ENCODE data around the gene RGL1. TPM values are rescaled to one million over a fixed set of nuclear protein-coding genes. Genes with fewer than 3 reads are reported as not detected.

Gene RGL1
- total RNA-seq, 1 donor from 2014 or later = 23.1 TPM

GRCh38 chr1:183886083-183886828 is 81.3 kb downstream of the RGL1 start:
- DNase-seq (ENCODE audit: low spot score in 2 of 2) = no peak
- Histone ChIP-seq H3K27ac (no peak overlapping the region), H3K27me3 (no peaks in the 10 kb centered on the region), H3K4me3 (no peak overlapping the region), H3K9me3 (no peaks in the 10 kb centered on the region), H3K4me1 (peaks cover 4 to 16% of the 10 kb centered on the region in 2 donors), H3K36me3 (peaks cover 3 to 12% of the 10 kb centered on the region in 2 donors)
- TF ChIP-seq, protein P1, sequence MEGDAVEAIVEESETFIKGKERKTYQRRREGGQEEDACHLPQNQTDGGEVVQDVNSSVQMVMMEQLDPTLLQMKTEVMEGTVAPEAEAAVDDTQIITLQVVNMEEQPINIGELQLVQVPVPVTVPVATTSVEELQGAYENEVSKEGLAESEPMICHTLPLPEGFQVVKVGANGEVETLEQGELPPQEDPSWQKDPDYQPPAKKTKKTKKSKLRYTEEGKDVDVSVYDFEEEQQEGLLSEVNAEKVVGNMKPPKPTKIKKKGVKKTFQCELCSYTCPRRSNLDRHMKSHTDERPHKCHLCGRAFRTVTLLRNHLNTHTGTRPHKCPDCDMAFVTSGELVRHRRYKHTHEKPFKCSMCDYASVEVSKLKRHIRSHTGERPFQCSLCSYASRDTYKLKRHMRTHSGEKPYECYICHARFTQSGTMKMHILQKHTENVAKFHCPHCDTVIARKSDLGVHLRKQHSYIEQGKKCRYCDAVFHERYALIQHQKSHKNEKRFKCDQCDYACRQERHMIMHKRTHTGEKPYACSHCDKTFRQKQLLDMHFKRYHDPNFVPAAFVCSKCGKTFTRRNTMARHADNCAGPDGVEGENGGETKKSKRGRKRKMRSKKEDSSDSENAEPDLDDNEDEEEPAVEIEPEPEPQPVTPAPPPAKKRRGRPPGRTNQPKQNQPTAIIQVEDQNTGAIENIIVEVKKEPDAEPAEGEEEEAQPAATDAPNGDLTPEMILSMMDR (IDR thresholded peaks at IDR 0.05) = no peak
- intact Hi-C loops (cut with DNase I) = no loop called here

GRCh38 chr1:183886853-183887252 is 81.9 kb downstream of the RGL1 start:
- TF ChIP-seq, protein P1 (IDR thresholded peaks at IDR 0.05) = no peak
- intact Hi-C loops (cut with DNase I) = no loop called here
- peak overlapping the region; percentile 37 to 47 for H3K27ac ChIP-seq
- peaks cover 2 to 11% of the 10 kb centered on the region in 2 donors for H3K4me1 ChIP-seq
- peaks cover 3 to 12% of the 10 kb centered on the region in 2 donors for H3K36me3 ChIP-seq
- no peaks in the 10 kb centered on the region for H3K9me3 ChIP-seq
- no peak for DNase-seq (ENCODE audit: low spot score in 2 of 2)
- no peak overlapping the region for H3K4me3 ChIP-seq
- no peaks in the 10 kb centered on the region for H3K27me3 ChIP-seq

DNA sequence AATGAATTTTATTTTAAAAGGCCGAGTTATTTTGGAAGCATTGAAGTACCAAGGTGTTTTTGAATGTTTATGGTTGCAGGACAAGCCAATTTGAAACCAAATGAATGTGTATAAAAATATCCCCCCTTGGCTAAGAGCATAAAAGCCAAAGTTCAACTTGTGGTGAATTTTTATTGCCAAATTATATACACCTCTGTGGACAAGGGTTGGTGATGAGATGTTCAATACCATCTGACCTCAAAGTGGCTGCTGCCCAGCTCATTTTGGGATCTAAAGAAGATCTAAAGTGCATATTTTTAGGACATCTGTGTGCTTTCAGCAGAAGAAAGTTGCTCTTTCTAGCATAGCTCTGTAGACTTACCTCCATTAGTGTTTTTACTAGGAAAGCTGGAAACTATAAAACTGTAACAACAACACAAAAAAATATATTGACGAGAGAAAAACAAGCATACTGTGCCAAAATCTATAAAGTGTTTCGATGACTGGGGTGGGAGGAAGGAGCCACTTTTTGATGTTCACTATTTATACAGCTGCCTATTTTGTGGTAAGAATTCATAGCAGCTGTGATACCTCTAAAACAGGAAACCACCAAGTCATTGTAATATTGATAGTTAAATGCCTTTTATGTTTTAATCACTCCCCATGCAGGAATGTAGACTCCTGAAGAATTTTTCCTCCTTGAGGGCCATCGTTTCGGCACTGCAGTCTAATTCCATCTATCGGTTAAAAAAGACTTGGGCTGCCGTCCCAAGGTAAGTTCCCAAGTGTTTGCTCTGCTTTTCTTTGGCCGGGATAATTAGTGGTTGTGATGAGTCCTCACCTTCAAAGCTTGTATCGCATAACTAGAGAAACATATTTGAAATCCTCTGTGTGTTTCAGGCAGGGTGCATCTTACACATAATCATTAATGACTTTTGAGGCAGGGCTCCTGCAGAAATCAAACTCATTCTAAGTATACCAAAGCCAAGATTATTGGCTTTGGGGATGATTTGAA is 83.2 kb downstream of the RGL1 start:
- DNase-seq (ENCODE audit: low spot score in 2 of 2) = no peak
- TF ChIP-seq, protein P1 (IDR thresholded peaks at IDR 0.05) = no peak
- Histone ChIP-seq H3K36me3 (peaks cover 3 to 12% of the 10 kb centered on the region in 2 donors), H3K27ac (peak overlapping the region; percentile 37 to 47), H3K27me3 (no peaks in the 10 kb centered on the region), H3K4me1 (peaks cover 0 to 8% of the 10 kb centered on the region in 2 donors), H3K9me3 (no peaks in the 10 kb centered on the region), H3K4me3 (no peak overlapping the region)
- intact Hi-C loops (cut with DNase I) = no loop called here

DNA sequence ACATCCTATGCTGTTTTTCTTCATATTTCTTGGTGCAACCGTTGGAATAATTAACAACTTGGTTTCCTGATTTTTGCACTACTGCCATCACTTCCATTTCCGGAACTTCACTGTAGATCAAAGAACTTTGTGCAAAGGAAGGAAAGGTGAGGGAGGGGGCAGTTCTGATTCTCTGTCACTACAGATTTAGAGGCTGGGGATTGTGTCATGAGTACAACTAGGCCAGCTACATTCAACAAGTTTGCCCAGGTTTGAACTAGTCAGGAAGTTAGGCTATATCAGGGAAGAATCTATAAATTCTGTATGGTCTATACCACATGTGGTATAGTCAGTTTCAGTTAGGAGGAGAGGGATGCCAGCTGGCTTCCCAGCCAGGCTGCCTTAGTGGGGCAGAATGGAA is 84.2 kb downstream of the RGL1 start:
- Histone ChIP-seq H3K36me3 (peaks cover 8 to 12% of the 10 kb centered on the region in 2 donors), H3K4me3 (no peak overlapping the region), H3K9me3 (no peaks in the 10 kb centered on the region), H3K27ac (no peak overlapping the region), H3K4me1 (peaks cover 0 to 8% of the 10 kb centered on the region in 2 donors), H3K27me3 (no peaks in the 10 kb centered on the region)
- TF ChIP-seq, protein P1 (IDR thresholded peaks at IDR 0.05) = no peak
- DNase-seq (ENCODE audit: low spot score in 2 of 2) = no peak
- intact Hi-C loops (cut with DNase I) = no loop called here

DNA sequence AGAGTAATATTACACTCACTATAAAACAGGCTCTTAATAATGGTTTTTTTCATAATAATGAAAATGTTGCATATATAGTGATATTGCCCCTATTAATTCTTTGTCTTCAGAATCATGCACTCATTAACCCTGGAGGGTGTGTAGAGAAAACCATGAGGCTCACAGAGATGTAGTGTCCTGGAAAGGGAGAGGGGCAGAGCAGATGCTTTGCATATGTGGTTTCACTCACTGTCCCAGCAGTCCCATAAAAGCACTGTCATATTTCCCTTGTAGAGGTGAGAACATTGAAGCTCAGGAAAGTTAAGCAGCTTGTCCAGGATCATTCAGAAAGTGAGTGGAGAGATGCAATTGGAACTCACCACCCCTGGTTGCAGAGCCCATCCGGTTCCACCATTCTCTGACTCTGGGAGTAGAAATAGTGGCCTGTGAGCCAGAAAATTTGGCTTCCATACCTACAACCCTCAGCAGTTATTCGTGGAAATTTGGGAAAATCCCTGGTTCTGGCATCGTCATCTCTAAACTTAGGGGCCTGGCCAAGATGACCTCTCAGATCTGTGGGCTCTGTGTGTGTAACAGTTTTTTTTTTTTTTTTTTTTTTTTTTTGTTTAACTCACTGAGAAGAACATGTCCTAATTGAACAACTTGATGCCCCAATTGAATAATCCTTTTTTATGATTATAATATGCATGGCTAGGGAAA is 86.4 kb downstream of the RGL1 start:
- DNase-seq (ENCODE audit: low spot score in 2 of 2) = no peak
- intact Hi-C loops (cut with DNase I) = no loop called here
- peaks cover 5 to 6% of the 10 kb centered on the region in 2 donors for H3K36me3 ChIP-seq

More for the DNA sequence above, 86.4 kb downstream of the RGL1 start:
- Histone ChIP-seq H3K4me3 (no peak overlapping the region), H3K27me3 (no peaks in the 10 kb centered on the region), H3K9me3 (no peaks in the 10 kb centered on the region), H3K4me1 (peaks cover 0 to 8% of the 10 kb centered on the region in 2 donors), H3K27ac (no peak overlapping the region)
- TF ChIP-seq, protein P1 (IDR thresholded peaks at IDR 0.05) = no peak

Data from ascending aorta (tissue), 2 donors.